GM08714 (cell line): ENCODE results near the gene ANK3.

Experiments used
- H3K4me3 ChIP-seq: fragments of 200-500 bp; sonication (Bioruptor generic); 2 replicates; pipeline ENCODE4 v1.5.1; 2014; ENCODE audit warnings: mild to moderate bottlenecking, low read length, inconsistent platforms
- ZNF274 ChIP-seq: IDR thresholded peaks from 2 replicates; pipeline ENCODE4 v1.6.1; 2012; ENCODE audit warnings: mild to moderate bottlenecking, low read depth, low read length

ANK3 gene

DNA sequence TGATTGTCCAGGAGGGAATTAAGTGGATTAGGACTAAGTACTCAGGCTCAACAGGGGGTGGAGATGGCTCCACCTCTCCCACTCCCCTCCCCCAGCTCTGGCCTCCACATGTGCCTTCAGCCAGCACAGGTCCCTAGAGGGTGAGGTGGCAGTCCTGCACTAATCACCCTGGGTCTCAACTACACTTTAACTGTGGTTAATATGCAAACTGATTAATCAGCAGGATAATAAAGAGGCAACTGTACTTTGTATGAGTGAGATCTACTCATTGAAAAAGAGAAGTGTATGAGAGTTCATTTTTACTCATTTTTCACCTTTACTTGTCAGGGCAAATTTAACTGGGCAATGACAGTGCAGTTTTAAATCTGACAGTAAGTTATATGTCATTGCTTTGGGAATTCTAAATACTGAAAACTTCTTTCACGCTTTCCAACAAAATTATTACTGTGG, 259.5 kb downstream of the ANK3 start:
- no peak overlapping the region for H3K4me3 ChIP-seq
- no peak for TF ChIP-seq ZNF274

DNA sequence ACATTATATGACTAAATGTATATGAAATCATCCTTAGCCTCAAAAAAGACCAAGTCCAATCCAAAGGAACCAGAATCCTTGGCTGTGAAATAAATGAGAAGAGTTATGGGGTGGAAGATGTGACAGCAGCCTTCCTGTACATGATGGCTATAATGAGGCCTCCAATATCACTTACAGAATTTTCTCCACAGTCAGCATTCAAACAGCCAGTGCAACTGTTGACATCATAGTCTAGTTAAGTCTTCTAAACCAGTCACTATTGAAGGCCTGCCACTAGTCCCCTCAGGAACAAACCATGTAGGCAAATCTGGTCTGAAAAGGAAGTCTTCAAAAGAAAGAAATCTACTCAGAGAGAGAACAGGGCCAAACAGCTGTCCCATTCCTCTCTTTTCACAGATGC, 263.8 kb downstream of the ANK3 start:
- H3K4me3 ChIP-seq: no peak overlapping the region

DNA sequence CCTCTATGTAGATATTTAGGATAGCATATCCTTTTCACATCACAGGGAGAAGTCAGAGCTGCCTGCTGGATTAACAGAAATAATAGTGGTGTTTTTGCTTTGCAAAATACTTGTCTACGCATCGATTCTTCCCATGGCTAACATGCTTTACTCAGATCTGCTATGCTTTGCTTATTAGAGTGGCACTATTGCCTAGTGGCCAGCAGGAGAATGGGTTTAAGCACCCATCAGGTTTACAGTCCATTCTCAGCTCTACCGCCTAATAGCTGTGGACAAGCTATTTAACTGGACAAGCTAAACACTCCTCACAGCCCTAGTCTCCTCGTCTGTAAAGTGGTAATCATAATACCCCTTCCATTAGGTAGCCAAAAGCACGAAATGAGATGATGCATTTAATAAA, 265.1 kb downstream of the ANK3 start:
- H3K4me3 ChIP-seq: no peak overlapping the region
- TF ChIP-seq ZNF274: no peak

More for the DNA sequence above, 263.8 kb downstream of the ANK3 start:
- TF ChIP-seq ZNF274: no peak

DNA sequence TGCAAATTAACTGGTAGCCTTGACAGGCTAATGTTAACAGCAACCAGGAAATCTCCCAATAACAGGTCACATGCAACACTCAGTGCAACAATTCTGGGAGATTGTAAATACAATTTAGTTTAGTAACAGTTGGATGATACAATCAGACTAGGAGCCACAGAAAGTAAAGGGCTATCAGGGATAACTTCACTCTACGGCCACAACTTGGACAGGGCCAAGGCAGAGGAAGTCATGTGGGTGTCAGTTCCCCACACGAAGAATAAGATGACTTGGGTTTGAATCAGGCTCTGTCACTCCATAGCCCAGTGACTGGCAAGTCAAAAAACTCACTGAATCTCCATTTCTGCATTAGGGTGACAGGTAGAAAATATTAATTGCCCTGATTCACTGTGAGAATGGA, 266.0 kb downstream of the ANK3 start:
- no peak for TF ChIP-seq ZNF274

DNA sequence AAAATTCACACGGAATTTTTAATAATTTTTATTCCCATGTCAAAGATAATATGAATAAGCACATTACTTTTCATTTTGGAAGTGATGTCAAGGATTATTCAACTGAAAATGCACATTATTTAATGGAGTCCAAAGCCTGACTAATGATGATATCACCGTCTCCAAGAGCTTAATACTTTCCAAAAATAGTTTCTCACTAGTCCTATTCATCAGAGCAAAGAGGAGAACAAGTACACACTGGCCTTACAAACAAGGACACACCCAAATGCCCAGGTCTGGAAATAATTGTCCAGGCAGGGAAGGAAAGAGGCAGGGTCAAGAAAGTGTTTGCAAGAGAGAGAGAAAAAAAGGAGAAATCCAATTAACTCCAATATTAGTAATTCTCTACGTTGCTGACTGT, 266.5 kb downstream of the ANK3 start:
- no peak overlapping the region for H3K4me3 ChIP-seq
- no peak for TF ChIP-seq ZNF274

More for the DNA sequence above, 266.0 kb downstream of the ANK3 start:
- H3K4me3 ChIP-seq: no peak overlapping the region

DNA sequence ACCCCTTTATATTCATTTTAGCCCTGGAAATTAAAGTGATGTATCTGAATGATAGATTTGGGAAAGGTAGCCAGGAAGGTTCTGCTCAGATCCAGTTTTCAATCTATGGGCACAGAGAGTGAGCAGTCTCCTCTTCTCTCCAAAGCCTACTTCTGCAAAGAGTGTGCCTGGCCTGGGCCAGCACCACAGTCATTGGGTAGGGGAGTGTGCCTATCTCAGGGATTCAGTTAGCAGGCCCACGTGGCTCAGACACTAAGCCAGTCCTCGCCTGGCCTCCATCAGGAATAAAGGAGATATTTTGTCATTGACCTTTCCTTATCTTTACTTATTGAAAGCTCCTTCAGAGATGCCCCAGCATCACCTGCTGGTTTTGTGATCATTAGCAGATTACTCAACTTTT, 267.5 kb downstream of the ANK3 start:
- H3K4me3 ChIP-seq: no peak overlapping the region
- TF ChIP-seq ZNF274: no peak

DNA sequence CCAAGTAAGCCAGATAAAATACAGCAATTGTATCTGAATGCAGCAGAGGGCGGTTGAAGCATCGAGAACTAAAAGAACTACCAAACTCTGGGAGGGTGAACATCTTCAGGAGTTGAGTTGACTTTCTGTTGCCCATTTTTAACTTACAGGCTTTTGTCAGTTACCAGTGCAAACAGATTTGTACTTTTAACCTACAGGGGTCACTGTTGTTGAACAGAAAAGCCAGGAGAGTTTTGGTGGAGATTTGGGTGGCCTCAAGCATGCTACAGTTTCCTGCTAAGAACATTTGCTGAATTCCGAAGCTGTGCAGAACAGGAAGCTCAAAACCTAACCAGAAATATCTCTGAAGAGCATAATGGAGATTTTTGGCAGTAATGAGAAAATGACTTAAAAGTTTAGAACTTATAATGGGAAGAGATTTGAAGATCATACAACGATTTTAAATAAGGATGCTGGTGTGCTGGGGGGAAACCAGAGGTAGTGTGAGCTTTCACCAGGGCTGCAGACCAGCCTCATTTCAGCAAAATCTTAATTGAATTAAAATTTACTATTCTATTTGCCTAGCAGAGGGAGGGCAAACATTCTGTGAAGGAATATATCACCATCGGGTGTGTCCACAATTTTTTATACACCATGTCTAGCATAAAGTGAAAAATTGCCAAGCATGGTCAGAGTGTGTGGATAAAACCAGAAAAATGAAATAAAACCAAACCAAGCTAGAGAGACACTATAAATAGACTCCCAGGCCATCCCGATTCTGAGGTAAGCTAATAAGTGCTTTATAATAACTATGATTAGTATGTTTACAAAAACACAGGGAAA, 274.7 kb downstream of the ANK3 start:
- no peak for TF ChIP-seq ZNF274
- H3K4me3 ChIP-seq: no peak overlapping the region

DNA sequence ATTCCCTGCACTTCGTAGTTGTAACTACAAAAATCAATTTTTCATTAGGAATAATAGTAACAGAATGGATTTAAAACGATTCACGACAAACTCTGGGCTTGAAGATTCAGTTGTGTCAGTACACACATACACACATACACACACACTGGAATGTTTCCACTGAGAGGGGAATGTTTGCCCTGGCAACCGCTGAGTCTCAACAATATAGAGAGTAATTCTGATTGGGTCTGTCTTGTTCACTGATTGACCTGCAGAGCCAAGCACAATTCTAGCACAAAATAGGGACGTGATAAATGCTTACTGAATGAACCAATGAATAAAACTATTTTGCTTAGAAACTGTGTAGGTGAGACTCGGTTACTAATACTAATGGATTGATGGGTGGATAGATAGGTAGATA, 278.9 kb downstream of the ANK3 start:
- no peak for TF ChIP-seq ZNF274
- no peak overlapping the region for H3K4me3 ChIP-seq

DNA sequence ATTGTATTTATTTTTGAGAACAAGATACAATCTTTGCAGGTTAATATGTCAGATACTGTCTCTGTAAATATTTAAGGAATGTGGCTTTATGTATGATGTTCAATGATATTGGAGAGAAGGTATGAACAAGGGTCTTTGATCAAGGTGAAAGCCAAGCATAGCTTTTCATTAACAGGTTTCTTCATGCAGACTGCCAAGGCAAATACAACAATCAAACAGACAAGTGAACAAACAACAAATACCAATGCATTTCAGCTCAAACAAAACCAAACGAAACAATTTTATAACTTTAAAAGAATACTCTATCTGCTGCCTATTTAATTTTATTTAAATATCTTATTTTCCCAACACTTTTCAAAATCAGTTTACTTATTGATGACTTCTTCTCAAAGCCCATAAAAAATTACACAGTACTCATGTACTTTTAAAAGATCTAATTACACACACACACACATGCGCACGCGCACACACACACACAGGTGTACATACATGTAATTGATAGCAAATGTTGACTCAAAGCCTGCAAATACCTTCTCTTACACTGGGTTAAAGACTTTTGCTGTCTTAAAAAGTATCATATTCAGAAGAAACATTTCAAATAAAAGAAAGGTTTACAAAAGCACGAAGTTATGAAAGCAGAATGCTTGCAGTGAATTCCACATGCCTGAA, 282.2 kb downstream of the ANK3 start:
- no peak overlapping the region for H3K4me3 ChIP-seq
- TF ChIP-seq ZNF274: no peak

DNA sequence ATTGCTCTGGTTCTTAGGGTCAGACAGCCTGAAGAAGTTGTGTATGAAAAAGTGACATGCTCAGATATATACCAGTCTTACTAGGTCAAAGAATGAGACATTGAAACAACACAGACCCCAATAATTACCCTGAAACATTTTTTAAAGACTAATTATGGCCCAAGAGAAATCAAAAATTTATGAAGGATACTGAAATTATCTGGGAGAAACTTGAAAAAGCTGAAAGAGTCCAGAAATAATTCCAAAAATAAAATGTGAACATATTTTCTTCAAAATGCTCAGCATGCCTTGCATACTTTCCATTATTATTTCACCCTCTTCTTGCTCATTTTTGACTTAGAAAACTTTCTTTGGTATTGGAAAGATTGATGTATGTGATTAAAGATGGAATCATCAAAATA, 284.4 kb downstream of the ANK3 start:
- H3K4me3 ChIP-seq: no peak overlapping the region
- no peak for TF ChIP-seq ZNF274

DNA sequence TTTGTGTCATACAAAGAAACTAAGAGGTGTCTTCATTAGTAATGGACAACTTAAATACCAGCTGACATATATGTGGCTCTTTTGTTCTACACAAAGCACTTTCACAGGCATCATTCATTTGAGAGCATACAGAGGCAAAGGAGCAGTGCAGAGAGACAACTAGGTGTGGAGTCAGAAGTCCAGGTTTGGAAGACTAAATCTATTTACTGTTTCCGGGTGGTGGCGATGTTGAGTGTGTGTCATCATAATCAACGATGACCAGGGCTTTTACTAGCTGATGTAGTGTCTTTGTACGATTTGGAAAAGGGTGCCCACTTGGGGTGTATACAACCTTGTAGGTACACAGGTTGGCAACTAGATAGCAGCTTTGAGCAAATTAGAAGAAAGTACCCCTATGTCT, 287.9 kb downstream of the ANK3 start:
- no peak for TF ChIP-seq ZNF274
- no peak overlapping the region for H3K4me3 ChIP-seq

DNA sequence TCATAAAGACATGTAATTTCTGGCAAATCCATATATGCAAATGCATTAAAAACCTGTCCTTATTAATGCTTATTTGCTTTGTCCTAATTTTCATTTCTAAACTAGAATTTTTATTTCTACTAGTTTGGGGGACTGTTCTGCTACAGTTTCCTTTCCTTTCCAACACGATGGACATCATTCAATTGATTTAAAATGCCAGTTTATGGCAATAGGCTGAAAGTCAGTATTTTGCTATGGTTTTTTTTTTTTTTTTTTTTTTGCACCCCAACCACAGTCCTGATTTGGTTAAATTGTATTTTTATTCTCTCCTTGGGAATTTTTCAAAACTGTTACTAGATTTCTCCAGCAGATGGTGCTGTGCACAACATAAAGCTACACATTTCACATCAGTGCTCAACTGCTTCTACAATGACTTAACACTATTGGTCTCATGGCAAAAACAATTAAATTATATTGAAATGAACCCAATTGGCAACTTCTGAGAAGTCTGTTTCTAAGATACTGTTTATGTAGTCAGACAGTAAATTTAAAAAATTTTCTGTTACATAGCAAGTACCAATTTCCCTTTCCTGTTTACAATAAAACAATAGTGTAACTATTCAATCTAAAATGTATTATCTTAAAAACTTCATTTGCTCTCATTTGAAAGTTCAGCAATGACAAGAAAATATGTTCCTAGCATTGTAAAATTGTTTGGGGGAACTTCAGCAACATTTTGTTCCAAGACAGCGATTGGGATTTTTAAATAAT, 289.5 kb downstream of the ANK3 start:
- H3K4me3 ChIP-seq: no peak overlapping the region

DNA sequence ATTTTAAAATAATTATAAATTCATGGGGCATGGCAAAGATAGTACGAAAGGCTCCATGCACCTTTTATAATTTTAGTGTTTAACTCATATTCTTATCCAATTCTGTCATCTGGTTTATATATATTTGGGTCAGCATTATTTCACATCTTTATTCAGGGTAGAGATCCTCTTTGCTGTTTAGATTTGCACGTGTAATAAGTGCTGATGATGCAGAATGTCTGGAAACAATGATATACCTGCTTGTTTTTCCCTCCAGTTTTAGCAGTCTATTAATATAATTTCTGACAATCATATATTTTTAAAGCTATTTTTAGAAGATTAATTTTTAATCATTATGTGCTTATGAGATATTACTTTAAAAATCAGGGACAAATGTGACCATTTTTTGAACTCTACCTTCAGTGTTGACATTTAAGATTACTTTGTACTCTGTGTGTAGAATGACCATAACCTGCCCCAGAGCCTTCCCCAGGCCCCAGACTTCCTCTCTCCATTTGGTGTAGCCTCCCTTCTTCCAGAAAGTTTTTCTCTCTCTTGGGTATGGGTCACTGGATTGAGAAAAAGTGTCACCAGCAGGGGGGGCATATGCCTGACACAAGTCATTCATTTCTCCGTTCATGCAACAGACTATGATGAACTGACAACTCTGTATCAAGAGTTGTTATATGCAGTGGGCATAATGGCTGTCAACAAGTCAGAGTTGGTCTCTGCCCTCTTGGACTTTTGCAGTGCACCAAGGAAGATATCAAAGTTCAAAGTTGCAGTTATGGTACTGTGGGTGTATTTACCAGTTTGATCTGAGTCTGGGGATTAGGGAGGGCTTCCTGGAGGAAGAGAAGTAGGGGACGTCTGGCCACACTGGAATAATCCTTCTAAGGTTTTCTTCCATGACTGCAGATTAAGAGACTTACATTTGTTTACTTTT, 290.7 kb downstream of the ANK3 start:
- no peak overlapping the region for H3K4me3 ChIP-seq
- no peak for TF ChIP-seq ZNF274

More for the DNA sequence above, 289.5 kb downstream of the ANK3 start:
- no peak for TF ChIP-seq ZNF274

DNA sequence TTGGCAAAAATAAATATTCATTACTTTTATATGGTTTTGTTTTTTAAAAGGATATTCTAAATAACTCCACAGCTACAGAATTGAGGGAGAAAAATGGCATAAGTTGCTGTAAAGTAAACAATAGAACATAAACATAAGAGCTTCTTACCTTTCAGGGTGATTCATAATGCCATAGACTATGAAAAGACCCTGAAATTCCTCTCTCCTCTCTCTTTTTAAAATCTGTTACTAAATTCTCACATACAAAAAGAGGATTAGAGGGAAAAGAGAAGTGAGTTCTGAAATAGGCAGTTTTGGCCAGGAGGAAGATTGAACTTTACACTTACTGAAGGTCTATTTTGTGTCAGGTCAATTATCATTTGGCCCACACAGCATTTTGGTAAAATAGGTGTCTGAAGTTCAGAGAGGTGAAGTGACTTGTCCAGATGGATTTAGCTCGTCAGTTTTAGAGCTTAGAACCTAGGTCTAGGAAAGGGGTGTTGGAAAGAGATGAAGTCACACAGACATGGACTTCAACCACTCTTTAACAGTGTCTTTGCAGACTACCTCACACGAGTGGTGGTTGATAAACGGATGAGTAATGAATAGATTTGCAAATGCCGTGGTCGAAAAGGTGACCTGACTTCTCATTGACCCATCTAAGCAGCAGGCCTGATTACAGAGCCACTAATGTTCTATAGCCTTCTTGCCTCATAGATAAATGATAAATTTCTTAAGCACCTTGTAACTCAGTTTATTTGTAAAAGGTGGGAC, 292.7 kb downstream of the ANK3 start:
- TF ChIP-seq ZNF274: no peak
- H3K4me3 ChIP-seq: no peak overlapping the region
